NT2/D1 (cell line): ENCODE data around the gene RFT1.

ENCODE experiments used
- DNase-seq: peaks from one replicate; pipeline ENCODE4 v3.0.0-alpha.2; 2011; ENCODE audit warnings: low read depth, low spot score
- H3K27me3 ChIP-seq: 2 replicates; pipeline ENCODE4 v1.6.0; 2011; ENCODE audit warnings: mild to moderate bottlenecking; ENCODE audit not compliant: insufficient read length, insufficient read depth
- H3K36me3 ChIP-seq: 2 replicates; pipeline ENCODE4 v1.6.1; 2011; ENCODE audit warnings: mild to moderate bottlenecking, low read length, mixed read lengths; ENCODE audit not compliant: insufficient read depth, insufficient read length
- H3K4me1 ChIP-seq: 2 replicates; pipeline ENCODE4 v1.5.1; 2011; ENCODE audit not compliant: insufficient read depth, insufficient read length
- H3K4me3 ChIP-seq: 2 replicates; pipeline ENCODE4 v1.5.1; 2011; ENCODE audit warnings: low read depth; ENCODE audit not compliant: insufficient read length
- H3K9ac ChIP-seq: 2 replicates; pipeline ENCODE4 v1.6.0; 2011; ENCODE audit warnings: low read depth; ENCODE audit not compliant: insufficient read length
- H3K9me3 ChIP-seq: 2 replicates; pipeline ENCODE4 v1.5.1; 2011; ENCODE audit warnings: mild to moderate bottlenecking, low read length; ENCODE audit not compliant: insufficient read depth
- SUZ12 ChIP-seq: IDR thresholded peaks from 2 replicates; pipeline ENCODE4 v1.6.1; 2011; ENCODE audit not compliant: insufficient read length, insufficient read depth; ENCODE audit errors: extremely low read depth
- YY1 ChIP-seq: IDR thresholded peaks from 2 replicates; pipeline ENCODE4 v1.6.1; 2011; ENCODE audit not compliant: insufficient read length, insufficient read depth
- ZNF274 ChIP-seq: IDR thresholded peaks from 2 replicates; pipeline ENCODE4 v1.6.1; 2011; ENCODE audit warnings: mild to moderate bottlenecking, low read depth, low read length

Gene RFT1

DNA sequence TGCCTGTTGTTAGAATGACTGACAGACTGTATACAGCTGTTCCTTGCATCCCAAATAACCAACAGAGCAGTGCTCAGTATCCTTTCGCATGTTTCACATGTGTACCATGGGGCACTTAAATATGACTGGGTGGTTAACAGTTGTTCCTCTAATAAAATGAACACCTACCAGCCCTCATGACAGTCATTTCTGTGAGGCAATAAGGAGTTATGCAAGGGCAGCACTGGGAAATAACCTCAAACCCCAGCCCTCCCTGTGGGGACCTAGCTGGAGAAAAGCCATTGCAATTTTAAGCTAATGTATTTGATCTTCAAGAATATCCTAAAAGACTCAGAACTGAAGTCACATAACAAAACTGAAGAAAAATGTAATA, 7.3 kb downstream of the RFT1 start:
- no peak for DNase-seq
- H3K36me3 ChIP-seq = peaks cover 91% of the 10 kb centered on the region
- H3K27me3 ChIP-seq = no peaks in the 10 kb centered on the region
- no peaks in the 10 kb centered on the region for H3K4me1 ChIP-seq
- no peak overlapping the region for H3K9ac ChIP-seq
- TF ChIP-seq SUZ12 (no peak), YY1 (no peak)
- H3K4me3 ChIP-seq = no peak overlapping the region
- H3K9me3 ChIP-seq = no peaks in the 10 kb centered on the region

DNA sequence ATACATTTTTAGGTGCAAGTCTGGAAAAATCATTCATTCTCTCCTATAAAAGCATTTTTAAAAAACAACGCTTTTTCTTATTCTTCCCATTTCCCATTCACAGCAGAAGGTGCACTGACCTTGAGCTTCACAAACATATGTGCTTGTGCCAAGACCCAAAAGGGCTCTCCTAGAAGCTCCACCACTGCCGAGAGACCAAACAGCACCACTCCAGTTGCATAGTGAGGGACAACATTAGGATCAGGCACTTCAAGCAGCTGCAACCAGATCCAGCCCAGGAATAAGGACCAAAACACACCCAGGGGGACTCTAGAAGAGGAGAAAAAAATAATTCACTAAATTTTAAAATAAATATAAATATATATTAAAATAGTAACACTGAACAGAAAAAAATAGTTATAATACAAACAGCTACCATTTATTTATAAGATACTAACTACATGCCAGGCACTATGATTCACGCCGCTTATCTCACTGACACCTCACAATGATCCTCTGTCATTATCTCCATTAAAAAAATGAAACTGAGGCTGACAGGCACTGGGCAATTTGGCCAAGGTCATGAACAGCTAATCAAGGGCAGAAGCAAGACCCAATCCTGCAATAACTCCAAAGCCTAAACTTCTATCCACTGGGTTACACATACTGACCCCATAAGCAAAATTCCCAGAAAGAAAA, 7.8 kb downstream of the RFT1 start:
- no peaks in the 10 kb centered on the region for H3K9me3 ChIP-seq
- H3K36me3 ChIP-seq = peaks cover 95% of the 10 kb centered on the region
- no peaks in the 10 kb centered on the region for H3K4me1 ChIP-seq
- H3K27me3 ChIP-seq = no peaks in the 10 kb centered on the region
- DNase-seq = no peak
- no peak overlapping the region for H3K4me3 ChIP-seq
- TF ChIP-seq SUZ12 = no peak
- no peak for TF ChIP-seq YY1
- no peak for TF ChIP-seq ZNF274
- H3K9ac ChIP-seq = no peak overlapping the region

DNA sequence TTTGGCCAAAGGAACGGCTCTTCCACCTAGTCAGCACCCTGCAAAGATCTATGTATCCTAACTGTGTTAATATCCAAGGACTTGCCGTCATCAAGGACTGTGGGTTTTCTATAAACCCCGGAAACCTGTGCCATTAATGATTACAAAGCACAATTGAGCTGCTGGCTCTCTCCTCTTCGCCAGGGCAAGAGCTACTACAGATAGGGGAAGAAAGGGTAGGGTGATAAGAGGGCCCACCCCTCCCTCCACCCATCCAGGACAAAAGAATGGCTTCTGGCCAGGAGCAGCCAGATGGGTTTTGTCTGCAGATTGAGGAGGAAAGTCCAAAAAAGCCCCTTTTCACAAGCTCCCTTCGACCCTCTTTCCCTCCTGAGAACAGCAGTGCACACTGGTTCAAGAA, 9.9 kb downstream of the RFT1 start:
- TF ChIP-seq YY1 = no peak
- no peak for TF ChIP-seq SUZ12
- no peak for TF ChIP-seq ZNF274
- no peak overlapping the region for H3K9ac ChIP-seq
- no peaks in the 10 kb centered on the region for H3K27me3 ChIP-seq
- H3K36me3 ChIP-seq = peaks cover 94% of the 10 kb centered on the region
- no peaks in the 10 kb centered on the region for H3K9me3 ChIP-seq
- no peak overlapping the region for H3K4me3 ChIP-seq
- no peaks in the 10 kb centered on the region for H3K4me1 ChIP-seq
- DNase-seq = no peak

DNA sequence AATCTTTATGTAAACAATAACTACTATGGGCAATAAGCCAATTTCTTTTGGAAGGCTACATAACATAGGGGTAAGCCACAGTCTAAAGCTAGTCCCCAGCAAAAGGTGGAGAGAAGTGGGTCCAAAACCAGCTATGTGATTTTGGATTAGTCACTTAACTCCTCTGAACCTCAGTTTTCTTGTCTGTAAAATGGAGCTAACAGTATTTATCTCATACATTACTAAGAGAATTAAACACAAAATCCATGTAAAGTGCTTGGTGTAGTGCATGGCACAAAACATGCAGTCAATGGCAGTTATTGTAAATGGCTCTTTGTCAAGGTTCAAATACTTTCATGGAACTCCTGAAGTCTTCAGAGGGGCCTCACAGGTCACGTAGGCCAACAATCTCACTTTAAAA, 13.3 kb downstream of the RFT1 start:
- Histone ChIP-seq H3K27me3 (no peaks in the 10 kb centered on the region), H3K36me3 (peaks cover 83% of the 10 kb centered on the region), H3K4me1 (no peaks in the 10 kb centered on the region), H3K9ac (no peak overlapping the region), H3K4me3 (no peak overlapping the region), H3K9me3 (no peaks in the 10 kb centered on the region)
- TF ChIP-seq YY1 = no peak
- no peak for TF ChIP-seq SUZ12
- TF ChIP-seq ZNF274 = no peak
- DNase-seq = no peak

DNA sequence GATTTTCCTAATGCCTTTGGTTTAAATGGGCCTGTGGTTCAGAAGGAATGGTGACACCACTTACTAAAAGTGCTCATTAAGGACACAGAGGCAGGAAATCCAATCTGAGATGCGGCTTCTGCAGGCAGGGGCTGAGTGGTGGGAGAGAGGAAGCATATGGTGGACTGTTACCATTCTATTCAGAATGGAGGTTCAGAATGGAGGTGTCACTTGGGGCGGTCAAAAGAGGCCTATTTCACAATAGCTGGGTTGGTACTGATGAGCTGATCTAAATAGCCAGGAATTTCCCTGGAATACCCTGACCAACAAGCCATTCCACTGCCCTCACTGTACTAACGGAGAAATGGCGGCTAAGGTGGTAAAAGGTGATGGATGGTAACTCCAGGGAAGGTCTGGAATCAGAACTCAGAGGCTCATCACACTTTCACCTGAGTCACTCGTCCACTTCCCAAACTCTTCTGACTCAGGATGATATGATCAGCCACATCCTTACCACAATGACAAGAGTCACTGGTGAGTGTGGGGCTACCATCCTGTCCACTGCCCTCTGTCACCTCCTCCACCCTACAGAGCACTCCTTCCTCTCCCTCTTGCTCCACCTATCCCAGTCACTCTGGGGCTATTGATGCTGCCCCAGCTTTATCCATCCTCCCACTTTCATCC, 15.7 kb downstream of the RFT1 start:
- TF ChIP-seq SUZ12 = no peak
- TF ChIP-seq ZNF274 = no peak
- TF ChIP-seq YY1 = no peak
- H3K27me3 ChIP-seq = no peaks in the 10 kb centered on the region
- H3K4me1 ChIP-seq = no peaks in the 10 kb centered on the region
- no peak overlapping the region for H3K9ac ChIP-seq
- no peaks in the 10 kb centered on the region for H3K9me3 ChIP-seq
- no peak for DNase-seq
- H3K4me3 ChIP-seq = no peak overlapping the region
- peaks cover 77% of the 10 kb centered on the region for H3K36me3 ChIP-seq

DNA sequence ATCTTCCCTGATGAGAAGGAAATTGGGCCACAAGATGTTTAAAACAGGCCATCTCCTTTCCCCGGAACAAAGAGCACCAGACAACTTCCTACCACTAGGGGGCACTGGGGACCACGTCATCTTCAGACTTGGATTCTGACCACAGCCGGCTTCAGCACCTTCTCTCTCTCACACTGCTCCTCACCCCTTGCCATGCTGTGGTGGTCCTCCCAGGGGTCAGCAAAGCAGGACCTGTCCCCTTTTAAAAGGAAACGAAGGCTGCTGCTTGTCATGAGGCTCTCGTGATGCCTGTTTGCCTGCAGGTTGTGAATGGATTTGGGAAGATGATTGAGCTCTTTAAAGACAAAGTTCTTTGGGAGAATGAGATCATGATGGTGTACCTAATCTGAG, 16.2 kb downstream of the RFT1 start:
- no peak overlapping the region for H3K9ac ChIP-seq
- no peak for TF ChIP-seq SUZ12
- no peak for TF ChIP-seq YY1
- no peak for TF ChIP-seq ZNF274
- H3K9me3 ChIP-seq = no peaks in the 10 kb centered on the region
- no peaks in the 10 kb centered on the region for H3K27me3 ChIP-seq
- DNase-seq = peak; percentile 78
- H3K36me3 ChIP-seq = peaks cover 77% of the 10 kb centered on the region
- H3K4me1 ChIP-seq = no peaks in the 10 kb centered on the region
- no peak overlapping the region for H3K4me3 ChIP-seq

DNA sequence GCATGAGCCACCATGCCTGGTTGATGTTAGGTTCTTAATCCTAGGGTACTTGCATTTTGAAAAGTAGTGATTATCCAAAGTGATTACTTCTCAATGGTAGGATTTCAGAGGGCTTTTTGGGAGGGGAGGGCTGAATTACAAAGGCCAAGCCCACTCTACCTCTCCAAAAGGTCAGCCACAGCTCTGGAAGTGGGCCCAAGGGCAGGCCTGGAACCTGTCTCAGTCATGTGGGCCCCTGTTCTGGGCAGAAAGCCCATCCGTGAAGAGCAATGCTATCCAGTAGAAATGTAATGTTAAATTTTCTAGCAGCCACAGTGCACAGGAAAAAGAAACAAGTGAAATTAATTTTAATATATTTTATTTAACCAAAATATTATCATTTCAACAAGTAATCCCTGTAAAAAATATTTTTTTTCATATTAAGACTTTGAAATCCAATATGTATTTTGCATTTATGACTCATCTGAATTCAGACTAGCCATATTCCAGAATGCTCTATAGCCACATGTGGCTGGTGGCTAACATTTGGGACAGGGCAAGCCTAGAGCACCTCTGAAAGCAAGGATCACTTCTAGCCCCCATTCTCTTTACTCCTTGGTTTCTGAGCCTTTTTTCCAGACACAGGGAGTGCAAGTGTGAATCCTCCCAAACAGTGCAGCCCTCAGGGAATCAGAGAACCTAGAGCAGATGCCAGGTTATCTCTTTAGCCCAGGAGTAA, 16.8 kb downstream of the RFT1 start:
- TF ChIP-seq YY1 = no peak
- no peak for TF ChIP-seq SUZ12
- no peak for TF ChIP-seq ZNF274
- DNase-seq = no peak
- Histone ChIP-seq H3K4me3 (no peak overlapping the region), H3K9ac (no peak overlapping the region), H3K4me1 (no peaks in the 10 kb centered on the region), H3K9me3 (no peaks in the 10 kb centered on the region), H3K36me3 (peaks cover 76% of the 10 kb centered on the region), H3K27me3 (no peaks in the 10 kb centered on the region)
